HG03342 (cell line): ENCODE results near the gene UCN3.
"Not testable (repeated sequence)": the region's sequence is repeated elsewhere in the genome, so short reads cannot be mapped to it uniquely, and the experiment has no call there.

Experiments
- ATAC-seq: cut with Tn5 transposase; IDR thresholded peaks from one replicate; pipeline ENCODE4 v1.9.1; 2021; ENCODE audit warnings: mild to moderate bottlenecking, moderate library complexity; ENCODE audit not compliant: unreplicated experiment

UCN3 gene

DNA sequence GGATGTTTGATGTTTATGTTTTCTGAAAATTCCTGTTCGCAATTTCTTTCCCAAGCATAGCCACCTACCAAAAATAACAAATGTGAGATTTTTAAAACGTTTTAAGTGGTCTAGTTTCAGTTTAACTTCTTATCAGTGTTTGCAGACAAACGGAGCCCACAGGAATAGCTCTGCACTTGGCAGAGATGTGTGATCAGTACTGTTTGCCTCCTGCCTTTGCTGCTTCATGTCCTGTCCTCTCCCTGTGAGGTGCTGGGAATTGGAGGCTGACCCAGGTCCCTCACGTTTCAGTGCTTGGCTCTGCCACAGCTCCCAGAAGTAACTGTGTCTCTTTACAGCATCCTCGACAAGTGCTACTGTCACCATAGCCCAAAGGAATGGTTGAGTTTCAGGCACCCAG is 1.2 kb downstream of the UCN3 start:
- no peak for ATAC-seq

DNA sequence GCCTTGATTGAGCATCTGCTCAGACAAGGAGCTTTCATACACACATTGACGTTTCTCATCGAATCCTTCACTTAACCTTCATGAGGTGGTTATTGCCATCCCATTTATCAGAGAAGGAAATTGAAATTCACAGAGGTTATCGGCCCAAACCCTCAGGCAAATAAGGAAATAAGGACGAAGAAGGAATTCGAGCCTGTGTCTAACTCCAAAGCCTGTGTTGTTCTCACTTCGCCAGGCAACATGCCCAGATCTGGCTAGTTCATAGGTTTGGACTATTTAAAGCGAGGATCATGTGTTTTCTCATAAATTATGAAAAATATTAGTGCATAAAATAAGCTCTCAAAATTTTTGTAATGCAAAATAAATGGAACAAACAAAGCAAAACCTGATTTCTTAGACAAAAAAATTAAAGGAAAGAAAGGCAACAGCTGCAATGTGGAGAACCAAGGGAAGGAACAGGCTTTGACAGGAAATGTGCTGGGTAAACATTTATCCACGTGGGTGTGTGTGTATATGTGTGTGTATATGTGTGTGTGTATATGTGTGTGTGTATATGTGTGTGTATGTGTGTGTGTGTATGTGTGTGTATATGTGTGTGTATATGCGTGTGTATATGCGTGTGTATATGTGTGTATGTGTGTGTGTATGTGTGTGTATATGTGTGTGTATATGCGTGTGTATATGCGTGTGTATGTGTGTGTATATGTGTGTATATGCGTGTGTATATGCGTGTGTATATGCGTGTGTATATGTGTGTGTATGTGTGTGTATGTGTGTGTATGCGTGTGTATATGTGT is 4.8 kb downstream of the UCN3 start:
- no peak for ATAC-seq

DNA sequence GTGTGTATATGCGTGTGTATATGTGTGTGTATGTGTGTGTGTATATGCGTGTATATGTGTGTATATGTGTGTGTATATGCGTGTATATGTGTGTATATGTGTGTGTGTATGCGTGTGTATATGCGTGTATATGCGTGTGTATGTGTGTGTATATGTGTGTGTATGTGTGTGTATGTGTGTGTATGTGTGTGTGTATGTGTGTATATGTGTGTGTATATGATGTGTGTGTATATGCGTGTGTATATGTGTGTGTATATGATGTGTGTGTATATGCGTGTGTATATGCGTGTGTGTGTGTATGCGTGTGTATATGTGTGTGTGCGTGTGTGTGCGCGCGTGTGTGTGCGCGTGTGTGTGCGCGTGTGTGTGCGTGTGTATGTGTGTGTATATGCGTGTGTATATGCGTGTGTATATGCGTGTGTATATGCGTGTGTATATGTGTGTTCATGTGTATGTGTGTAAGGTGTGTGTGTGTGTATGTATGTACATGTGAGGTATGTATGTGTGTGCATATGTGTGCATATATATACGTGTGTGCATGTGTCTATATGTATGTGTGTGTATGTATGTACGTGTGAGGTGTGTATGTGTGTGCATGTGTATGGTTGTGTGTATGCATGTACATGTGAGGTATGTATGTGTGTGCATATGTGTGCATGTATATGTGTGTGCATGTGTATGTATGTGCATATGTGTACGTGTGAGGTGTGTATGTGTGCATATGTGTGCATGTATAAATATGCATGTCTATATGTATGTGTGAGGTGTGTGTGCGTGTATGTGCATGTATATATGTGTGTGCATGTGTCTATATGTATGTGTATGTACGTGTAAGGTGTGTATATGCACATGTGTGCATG is 6.0 kb downstream of the UCN3 start:
- no peak for ATAC-seq

DNA sequence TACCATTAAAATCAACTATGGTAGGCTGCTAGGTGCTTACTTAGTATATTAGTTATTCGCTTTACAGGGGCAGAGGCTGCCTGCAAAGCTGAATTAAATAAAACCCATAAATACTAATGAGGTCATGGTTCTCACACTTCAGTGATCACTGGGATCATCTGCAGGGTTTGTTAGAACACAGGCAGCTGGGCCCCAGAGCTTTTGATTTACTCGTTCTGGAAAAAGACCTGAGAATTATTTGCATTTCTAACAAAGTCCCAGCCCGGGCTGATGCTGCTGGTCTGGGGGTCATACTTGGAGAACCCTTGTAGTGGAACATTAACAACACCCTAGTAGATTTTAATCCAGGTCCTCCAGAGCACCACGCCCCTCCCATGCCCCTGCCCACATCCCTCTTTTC is 8.5 kb downstream of the UCN3 start:
- ATAC-seq: no peak

DNA sequence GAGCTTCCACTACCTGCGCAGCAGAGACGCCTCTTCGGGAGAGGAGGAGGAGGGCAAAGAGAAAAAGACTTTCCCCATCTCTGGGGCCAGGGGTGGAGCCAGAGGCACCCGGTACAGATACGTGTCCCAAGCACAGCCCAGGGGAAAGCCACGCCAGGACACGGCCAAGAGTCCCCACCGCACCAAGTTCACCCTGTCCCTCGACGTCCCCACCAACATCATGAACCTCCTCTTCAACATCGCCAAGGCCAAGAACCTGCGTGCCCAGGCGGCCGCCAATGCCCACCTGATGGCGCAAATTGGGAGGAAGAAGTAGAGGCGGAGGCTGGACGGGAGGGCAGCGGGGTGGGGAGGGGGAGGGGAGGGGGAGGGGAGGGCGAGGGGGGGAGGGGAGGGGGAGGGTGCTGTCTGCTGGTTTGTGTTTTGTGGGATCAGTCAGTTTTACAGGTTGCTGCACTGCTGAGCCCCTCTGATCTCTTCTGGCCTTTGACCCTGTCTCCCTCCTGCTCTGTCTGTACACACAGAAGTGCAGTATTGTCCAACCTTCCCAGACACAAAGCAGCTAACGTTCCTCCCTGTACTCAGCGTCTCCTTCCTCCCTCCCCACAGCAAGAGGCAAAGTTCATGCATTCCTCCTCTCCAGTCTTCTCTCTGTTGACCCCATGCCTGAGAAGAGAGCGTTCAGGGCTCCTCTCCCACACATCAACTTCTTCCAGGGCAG is 9.3 kb downstream of the UCN3 start:
- ATAC-seq: no peak

DNA sequence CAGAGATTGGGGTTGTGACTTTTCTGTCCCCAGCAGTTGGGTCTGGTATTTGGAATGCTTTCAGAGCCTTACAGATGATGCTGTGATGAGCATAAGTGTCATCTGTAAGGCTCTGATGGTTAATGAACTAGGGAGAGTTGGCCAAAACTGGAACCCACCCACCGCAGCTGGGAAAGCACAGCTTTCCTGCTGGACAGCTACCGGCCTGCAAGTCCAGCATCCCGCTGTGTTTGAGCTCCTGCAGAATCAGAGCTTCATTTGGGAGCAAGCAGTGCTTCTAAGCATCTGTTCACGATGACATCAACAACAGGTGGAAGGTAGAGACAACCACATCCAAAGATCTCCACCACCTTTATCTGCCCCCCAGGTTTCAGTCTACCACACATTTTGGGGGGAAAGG is 11.7 kb downstream of the UCN3 start:
- ATAC-seq: no peak

DNA sequence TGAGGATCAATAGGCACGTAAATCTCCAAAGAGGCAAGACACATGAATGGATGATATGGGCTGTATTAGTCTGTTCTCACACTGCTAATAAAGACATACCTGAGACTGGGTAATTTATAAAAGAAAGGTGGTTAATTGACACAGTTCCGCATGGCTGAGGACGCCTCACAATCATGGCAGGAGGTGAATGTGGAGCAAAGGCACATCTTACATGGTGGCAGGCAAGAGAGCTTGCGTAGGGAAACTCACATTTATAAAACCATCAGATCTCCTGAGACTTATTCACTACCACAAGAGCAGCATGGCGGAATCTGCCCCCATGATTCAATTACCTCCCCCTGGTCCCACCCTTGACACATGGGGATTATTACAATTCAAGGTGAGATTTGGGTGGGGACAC is 14.4 kb downstream of the UCN3 start:
- not testable (repeated sequence) for ATAC-seq

DNA sequence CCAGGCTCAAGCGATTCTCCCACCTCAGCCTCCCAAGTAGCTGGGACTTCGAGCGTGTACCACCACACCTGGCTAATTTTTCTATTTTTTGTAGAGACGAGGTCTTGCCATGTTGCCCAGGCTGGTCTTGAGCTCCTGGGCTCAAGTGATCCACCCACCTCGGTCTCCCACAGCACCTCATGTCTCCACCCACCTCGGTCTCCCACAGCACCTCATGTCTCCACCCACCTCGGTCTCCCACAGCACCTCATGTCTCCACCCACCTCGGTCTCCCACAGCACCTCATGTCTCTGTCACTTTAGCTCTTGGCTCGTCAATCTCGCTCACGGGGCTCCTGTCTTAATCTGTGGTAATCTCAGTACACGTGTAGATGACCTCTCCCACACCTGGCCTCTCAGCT is 15.6 kb downstream of the UCN3 start:
- ATAC-seq: not testable (repeated sequence)

DNA sequence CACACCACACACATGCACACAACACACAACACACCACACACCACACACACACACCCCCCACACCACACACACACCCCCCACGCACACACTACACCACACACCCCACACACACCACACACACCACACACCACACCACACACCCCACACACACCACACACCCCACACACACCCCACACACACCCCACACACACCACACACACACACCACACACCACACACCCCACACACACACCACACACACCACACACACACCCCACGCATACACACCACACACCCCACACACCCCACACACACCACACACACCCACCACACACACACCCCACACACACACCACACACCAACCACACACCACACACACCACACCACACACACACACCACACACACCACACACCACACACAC is 16.4 kb downstream of the UCN3 start:
- ATAC-seq: no peak

DNA sequence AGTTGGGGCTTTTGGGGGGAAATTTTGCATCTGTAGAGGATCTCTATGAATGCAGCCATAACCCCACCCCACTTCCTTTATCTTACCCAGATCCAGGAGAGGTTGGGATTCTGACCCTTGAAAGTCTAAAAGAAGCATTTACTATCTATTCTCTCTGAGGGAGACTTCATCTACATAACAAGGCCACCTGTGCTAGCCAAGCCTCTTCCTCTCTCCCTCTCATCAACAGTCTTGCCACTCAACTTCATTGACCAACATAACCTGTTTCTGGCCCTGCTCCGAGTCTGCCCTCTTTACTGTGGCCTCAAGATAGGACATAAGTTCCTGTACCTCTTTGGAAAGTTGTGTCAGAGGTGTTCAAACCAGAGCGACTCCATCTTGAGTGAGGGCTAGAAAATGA is 20.5 kb downstream of the UCN3 start:
- ATAC-seq: no peak

DNA sequence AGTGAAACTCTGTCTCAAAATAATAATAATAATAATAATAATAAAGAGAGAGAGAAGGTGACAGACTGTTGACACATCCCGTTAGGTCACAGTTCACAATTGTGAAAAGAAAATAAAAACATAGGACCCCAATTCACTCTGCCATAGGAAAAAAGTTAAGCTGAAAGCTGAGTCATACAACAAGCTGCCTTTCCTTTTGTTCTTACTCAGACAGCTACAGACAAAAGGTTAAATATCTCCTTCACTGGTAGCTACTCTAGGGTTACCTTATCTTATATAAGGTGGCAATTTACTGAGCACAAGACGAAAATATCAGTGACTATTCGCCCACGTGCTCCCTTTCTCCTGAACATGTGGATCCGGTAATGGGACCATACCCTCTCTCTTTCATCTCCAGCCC is 22.4 kb downstream of the UCN3 start:
- no peak for ATAC-seq

DNA sequence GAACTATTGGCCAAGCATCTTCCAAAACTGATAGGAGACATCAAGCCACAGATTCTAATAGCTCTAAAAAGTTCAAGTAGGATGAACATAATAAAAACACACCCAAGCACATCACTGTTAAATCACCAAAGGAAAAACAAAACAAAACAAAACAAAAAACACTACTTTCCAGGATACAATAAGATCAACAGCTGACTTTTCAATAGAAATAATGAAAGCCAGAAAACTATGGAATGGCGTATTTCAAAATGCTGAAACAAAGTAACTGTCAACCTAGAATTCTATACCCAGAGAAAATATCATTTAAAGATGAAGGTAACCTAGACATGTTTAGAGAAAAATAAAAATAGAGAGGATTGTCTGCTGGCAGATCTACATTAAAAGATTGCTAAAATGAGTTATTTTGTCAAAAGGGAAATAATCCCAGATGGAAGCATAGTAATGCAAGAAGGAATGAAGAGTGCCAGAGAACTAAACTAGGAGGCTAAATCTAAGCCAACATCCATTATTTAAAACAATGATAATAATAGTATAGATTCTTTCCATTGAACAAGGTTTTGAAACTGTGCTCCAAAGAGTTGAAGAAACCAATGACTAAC is 25.9 kb downstream of the UCN3 start:
- ATAC-seq: no peak

DNA sequence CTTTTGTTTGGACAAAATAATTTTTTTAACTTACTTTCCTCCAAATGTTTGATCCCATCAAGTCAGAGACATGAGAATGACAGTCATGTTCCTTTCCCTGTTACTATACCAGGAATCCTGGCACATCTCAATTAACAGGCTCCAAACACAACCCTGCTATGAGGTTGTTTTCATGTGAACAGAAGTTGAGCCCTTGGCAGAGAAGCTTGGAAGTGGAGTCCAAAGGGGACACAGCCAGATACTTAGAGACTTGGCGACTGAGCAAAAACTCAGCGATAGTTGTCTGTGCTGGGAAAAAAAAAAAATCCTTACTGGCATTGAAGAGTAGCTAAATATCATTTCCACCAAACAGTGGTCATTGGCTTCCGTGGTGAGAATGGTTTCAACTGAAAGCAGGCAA is 27.0 kb downstream of the UCN3 start:
- ATAC-seq: no peak

DNA sequence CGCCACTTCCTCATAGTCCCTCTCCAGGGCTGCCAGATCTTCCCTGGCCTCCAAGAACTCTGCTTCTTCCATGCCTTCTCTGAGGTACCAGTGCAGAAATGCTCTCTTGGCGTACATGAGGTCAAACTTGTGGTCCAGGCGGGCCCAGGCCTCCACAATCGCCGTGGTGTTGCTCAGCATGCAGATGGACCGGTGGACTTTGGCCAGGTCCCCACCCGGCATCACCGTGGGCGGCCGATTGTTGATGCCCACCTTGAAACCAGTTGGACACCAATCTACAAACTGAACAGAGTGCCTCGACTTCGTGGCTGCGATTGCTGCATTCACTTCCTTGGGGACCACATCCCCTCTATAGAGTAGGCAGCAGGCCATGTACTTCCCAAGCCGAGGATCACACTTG is 28.8 kb downstream of the UCN3 start:
- ATAC-seq: no peak

DNA sequence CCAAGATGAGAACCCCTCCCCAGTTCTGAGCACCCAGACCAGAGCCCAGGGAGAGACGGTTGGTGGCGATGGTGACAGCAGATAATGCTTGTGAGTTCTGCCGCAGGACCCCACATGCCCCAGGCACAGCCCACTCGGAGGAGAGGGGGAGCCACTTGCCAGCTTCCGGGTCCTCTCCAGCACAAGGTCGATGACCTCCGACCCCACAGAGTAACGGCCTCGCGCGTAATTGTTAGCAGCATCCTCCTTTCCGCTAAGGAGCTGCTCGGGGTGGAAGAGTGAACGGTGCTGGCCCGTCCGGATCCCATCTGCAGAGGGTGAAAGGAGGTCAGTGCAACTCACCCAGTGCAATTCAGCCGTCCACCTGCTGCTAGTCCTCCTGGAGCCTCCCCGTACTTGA is 30.4 kb downstream of the UCN3 start:
- no peak for ATAC-seq

DNA sequence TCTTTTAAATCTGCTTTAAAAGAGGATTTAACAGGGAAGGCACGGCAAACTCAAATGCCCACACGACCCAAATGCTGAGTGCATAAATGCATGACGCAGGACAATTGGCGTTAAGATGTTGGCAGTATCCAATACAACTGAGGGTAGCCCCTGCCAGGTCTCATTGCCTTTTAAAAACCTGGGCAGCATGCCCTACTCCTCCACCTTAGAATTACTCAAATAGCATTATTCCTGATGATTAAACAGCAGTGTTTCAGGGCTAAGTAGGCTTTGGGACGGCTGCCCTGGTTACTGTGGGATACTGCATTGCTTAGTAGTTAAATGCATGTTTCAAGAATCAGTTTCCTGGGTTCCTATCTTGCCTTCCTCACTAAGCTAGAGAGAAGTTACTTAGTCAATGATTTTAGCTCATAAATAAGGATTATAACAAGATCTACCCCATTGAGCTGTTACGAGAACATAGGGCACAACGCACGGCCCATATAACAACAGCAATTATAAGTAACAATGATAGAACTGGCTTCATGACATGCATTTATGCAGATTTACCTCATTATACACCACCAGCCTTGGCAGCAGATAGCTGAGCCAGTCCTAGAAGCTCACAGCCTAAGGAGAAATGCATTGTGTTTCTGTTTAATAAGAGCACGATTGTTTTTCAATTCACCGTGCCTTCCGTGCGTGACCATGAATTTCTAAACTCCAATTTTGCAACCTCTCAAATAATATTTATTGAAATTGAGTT is 32.0 kb downstream of the UCN3 start:
- no peak for ATAC-seq

DNA sequence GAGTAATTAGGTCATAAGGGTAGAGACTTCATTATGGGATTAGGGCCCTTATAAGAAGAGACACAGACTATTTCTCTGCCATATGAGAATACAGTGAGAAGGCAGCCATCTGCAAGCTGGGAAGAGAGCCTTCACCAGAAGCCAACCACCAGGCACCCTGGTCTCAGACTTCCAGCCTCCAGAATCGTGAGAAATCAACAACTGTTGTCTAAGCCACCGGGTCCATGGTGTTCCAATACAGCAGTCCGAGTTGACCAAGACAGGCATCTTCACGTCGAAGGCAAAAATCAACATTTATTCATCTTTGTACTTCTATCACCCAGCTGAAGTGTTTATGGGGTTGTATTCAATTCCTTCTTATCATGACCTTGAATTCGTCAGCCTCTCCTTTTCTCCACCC is 34.6 kb downstream of the UCN3 start:
- no peak for ATAC-seq

DNA sequence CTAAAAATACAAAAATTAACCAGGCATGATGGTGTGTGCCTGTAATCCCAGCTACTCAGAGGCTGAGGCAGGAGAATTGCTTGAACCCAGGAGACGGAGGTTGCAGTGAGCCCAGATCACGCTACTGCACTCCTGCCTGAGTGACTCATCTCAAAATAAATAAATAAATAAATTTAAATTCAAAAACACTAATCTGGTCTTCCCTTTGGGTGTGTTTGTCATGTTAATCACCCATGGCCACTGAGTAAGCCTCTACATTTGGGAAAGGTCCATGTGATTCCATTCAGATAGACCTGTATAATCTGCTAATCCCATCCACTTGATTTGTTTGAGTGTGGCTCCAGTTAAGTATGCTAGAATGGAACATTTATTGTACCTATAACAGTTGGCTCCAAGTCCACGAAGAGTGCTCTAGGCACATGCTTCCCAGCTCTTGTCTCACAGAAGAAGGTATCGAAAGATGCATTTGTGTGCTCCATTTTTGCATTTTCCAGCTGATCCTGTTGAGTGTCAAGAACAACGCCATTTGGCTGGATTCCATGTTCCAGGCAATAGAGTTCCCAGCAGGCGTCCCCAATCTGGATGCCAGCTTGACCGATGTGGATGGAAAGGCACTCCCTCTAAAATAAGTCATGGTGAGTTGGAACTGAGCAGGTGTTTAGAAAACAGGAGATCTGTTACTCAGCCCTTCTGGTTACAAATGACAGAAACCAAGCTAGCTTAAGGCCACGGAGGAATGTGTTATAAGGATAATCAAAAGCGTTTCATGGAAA is 35.9 kb downstream of the UCN3 start:
- no peak for ATAC-seq

DNA sequence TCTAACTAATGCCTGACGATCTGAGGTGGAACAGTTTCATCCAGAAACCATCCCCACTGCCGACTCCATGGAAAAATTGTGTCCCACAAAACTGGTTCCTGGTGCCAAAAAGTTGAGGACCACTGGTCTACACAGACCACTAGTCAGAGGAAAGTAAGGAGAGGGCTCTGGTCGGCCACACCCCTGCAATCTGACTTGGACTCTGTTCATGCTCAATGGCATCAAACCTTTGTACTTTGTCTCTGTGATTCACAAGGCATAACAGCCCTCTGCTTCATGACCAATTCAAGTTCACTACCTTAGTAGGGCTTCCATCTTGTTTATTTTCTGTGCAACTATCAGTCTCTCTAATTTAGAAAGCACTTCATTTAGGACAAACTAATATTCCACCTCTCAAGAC is 38.0 kb downstream of the UCN3 start:
- ATAC-seq: no peak
